ENCODE measurements around the gene ST6GAL1. TPM values are rescaled to one million over a fixed set of nuclear protein-coding genes. Genes with fewer than 3 reads are reported as not detected.
"Not testable (repeated sequence)": the region's sequence is repeated elsewhere in the genome, so short reads cannot be mapped to it uniquely, and the experiment has no call there.

The ST6GAL1 gene
- total RNA-seq, 6 experiments from 2014 or later, result 389 to 574 (median 483) TPM

DNA sequence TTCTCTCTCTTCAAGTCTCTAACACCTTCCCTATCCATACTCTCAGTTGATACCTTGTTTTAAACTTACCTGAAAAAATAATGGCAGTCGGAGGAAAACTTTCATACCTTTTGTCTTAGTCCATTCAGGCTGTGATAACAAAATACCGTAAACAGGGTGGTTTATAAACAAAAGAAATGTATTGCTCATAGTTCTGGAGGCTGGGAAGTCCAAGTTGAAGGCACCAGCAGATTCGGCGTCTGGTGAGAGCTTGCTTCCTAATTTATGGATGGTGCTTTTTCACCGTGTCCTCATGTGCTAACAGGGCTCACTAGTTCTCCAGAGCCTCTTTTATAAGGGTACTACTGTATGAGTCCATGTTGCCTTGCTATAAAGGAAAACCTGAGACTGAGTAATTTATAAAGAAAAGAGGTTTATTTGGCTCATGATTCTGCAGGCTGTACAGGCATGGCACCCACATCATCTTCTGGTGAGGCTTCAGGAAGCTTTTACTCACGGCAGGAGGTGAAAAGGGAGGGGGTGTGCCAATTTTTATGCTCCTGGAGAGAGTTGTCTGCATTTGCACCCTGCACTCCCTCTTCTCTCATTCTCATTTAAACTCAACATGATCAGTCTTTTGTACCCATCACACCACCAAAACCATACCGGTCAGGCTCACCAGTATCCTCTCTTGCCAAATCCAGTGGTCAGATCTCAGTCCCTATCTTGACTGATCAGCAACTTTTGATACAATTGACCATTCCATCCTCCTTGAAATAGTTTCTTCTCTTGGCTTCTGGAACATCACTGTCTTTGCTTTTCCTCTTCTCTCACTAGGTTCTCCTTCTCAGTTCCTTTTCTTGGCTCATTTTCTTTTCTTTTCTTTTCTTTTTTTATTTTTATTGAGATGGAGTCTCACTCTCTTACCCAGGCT is 21.6 kb downstream of the ST6GAL1 start:
- DNase-seq (no peak), ATAC-seq (no peak)
- no peaks in the 10 kb centered on the region for H3K36me3 ChIP-seq
- intact Hi-C loops (cut with DNase I), result no loop called here
- TF ChIP-seq CTCF (IDR thresholded peaks at IDR 0.05) (no peak), POLR2A (IDR thresholded peaks at IDR 0.05) (no peak)
- no peak overlapping the region for H3K4me3 ChIP-seq
- H3K27ac ChIP-seq, result no peak overlapping the region
- 90% methylated on average over 7 of the region's 7 CpGs for WGBS (ENCODE audit: insufficient coverage, low coverage, low lambda C conversion rate, missing lambda C conversion rate)
- H3K4me1 ChIP-seq, result peaks cover 0 to 5% (median 0%) of the 10 kb centered on the region in 4 donors
- H3K27me3 ChIP-seq, result no peaks in the 10 kb centered on the region
- H3K9me3 ChIP-seq, result no peaks in the 10 kb centered on the region

DNA sequence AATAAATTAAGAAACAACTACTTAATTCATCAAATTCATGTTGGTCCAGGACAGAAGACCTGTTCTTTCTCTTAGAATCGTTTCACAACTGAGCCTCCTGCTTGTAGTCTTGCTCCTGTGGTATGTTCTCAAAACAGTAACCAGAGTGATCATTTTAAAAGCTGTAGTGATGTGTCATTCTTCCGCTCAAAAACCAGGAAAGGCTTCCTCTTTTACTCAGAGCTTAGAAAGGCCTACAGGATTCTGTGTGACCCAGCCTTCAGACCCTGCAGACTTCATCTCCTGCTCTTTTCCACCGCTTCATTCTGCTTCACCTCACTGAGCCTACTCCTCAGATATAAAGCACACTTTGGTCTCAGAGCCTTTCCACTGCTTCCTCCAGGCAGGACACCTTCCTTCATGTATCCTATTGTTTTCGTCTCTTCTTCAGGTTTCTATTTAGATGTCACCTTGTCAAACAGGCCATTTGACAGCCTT is 22.7 kb downstream of the ST6GAL1 start:
- intact Hi-C loops (cut with DNase I), result no loop called here
- ATAC-seq, result peak; percentile 36 to 73 (median 61)
- Histone ChIP-seq H3K9me3 (no peaks in the 10 kb centered on the region), H3K4me1 (peaks cover 0 to 1% (median 0%) of the 10 kb centered on the region in 4 donors), H3K36me3 (no peaks in the 10 kb centered on the region), H3K4me3 (no peak overlapping the region), H3K27ac (no peak overlapping the region), H3K27me3 (no peaks in the 10 kb centered on the region)
- DNase-seq, result no peak
- 50% methylated on average over 4 of the region's 4 CpGs for WGBS (ENCODE audit: insufficient coverage, low coverage, low lambda C conversion rate, missing lambda C conversion rate)
- no peak for TF ChIP-seq POLR2A (IDR thresholded peaks at IDR 0.05)
- no peak for TF ChIP-seq CTCF (IDR thresholded peaks at IDR 0.05)

GRCh38 chr3:186953992-186954699 is 23.8 kb downstream of the ST6GAL1 start:
- WGBS (ENCODE audit: insufficient coverage, low coverage, low lambda C conversion rate, missing lambda C conversion rate), result 62% methylated on average over 6 of the region's 6 CpGs
- H3K4me3 ChIP-seq; H3K4me1 ChIP-seq; ATAC-seq; H3K9me3 ChIP-seq; intact Hi-C loops (cut with DNase I); H3K36me3 ChIP-seq; DNase-seq; H3K27me3 ChIP-seq; H3K27ac ChIP-seq: not testable (repeated sequence)

DNA sequence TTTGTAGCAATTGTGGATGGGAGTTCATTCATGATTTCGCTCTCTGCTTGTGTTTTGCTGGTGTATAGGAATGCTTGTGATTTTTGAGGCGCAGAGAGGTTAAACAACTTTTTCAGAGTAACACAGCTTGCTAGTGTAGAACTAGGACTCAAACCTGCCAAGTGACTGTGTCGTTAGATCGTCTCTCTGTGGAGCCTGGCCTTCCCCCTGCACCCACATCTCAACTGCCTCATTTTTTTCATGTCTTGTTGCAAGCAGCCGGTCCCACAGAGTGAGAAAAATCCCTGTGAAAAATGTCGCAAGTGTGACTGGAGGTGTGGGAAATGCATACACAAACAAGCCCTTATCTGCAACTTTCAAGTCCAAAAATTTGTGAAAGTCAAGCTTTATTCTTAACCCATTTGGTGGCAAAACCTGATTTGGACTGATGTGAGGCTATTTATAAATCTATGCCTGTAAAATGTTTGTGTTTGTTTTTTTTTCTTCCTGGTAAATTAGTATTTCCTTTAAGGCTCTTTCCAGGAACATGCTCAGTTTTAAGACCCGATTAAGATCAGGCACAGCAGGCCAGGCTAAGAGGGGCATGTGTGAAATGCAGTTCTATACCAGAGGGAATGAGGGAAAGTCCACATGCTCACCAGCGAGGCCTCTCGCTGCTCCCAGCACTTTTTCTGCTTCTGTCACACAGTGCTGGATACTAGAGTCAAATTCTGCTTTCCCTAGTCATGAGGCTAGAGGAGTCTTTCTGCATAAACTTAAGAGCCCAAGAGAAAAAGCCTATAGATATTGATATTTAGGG is 25.8 kb downstream of the ST6GAL1 start:
- Histone ChIP-seq H3K4me1 (peaks cover 0 to 3% (median 0%) of the 10 kb centered on the region in 4 donors), H3K27ac (no peak overlapping the region), H3K27me3 (no peaks in the 10 kb centered on the region), H3K9me3 (no peaks in the 10 kb centered on the region), H3K36me3 (no peaks in the 10 kb centered on the region), H3K4me3 (no peak overlapping the region)
- DNase-seq (no peak), ATAC-seq (no peak)
- TF ChIP-seq POLR2A (IDR thresholded peaks at IDR 0.05), result no peak
- TF ChIP-seq CTCF (IDR thresholded peaks at IDR 0.05), result no peak
- 52% methylated on average over 9 of the region's 9 CpGs for WGBS (ENCODE audit: insufficient coverage, low coverage, low lambda C conversion rate, missing lambda C conversion rate)
- intact Hi-C loops (cut with DNase I), result no loop called here
